ACC112 (cell line): Measurements from ENCODE around the gene UBE2S.
A peak's percentile ranks its signal among the peaks of the same experiment; 100 is the strongest.

ENCODE experiments used
- H2AFZ ChIP-seq: fragments of 200-600 bp; sonication (generic); one replicate; pipeline ENCODE4 v1.6.0; 2017; ENCODE audit warnings: antibody characterized with exemption, low read length; ENCODE audit not compliant: unreplicated experiment
- H3K27ac ChIP-seq: fragments of 200-600 bp; sonication (generic); 2 replicates; pipeline ENCODE4 v1.5.1; 2014; ENCODE audit warnings: low read depth, mild to moderate bottlenecking, antibody characterized with exemption, low read length, moderate library complexity
- H3K27me3 ChIP-seq: fragments of 200-600 bp; sonication (generic); 2 replicates; pipeline ENCODE4 v1.6.1; 2014; ENCODE audit warnings: mild to moderate bottlenecking, antibody characterized with exemption, low read length, moderate library complexity, mixed read lengths; ENCODE audit not compliant: insufficient read depth
- H3K36me3 ChIP-seq: fragments of 200-600 bp; sonication (generic); 2 replicates; pipeline ENCODE4 v1.6.1; 2016; ENCODE audit warnings: mild to moderate bottlenecking, antibody characterized with exemption, low read length, moderate library complexity, mixed read lengths; ENCODE audit not compliant: insufficient read depth
- H3K4me1 ChIP-seq: fragments of 200-600 bp; sonication (generic); one replicate; pipeline ENCODE4 v1.6.1; 2016; ENCODE audit warnings: low read length, mixed read lengths; ENCODE audit not compliant: insufficient read depth, unreplicated experiment, control insufficient read depth
- H3K4me3 ChIP-seq: fragments of 200-600 bp; sonication (generic); 2 replicates; pipeline ENCODE4 v1.5.1; 2014; ENCODE audit warnings: mild to moderate bottlenecking, low read depth, low read length
- H3K79me2 ChIP-seq: fragments of 200-600 bp; sonication (generic); one replicate; pipeline ENCODE4 v1.6.0; 2016; ENCODE audit warnings: low read length; ENCODE audit not compliant: control insufficient read depth, unreplicated experiment, insufficient read depth

The UBE2S gene

GRCh38 chr19:55369653-55370304 is 37.8 kb downstream of the UBE2S start:
- no peaks in the 10 kb centered on the region for H3K79me2 ChIP-seq
- H2AFZ ChIP-seq: no peak overlapping the region
- no peaks in the 10 kb centered on the region for H3K27me3 ChIP-seq
- H3K4me1 ChIP-seq: peaks cover 13% of the 10 kb centered on the region
- peak overlapping the region; percentile 75 for H3K4me3 ChIP-seq
- H3K36me3 ChIP-seq: no peaks in the 10 kb centered on the region
- no peak overlapping the region for H3K27ac ChIP-seq

- Histone ChIP-seq H3K4me3 (peak overlapping the region; percentile 57), H3K79me2 (no peaks in the 10 kb centered on the region), H3K4me1 (peaks cover 13% of the 10 kb centered on the region), H3K27ac (no peak overlapping the region), H2AFZ (no peak overlapping the region), H3K27me3 (no peaks in the 10 kb centered on the region), H3K36me3 (no peaks in the 10 kb centered on the region)
Observed at GRCh38 chr19:55368701-55369563, 38.7 kb downstream of the UBE2S start.

GRCh38 chr19:55368106-55368505 is 39.5 kb downstream of the UBE2S start:
- H2AFZ ChIP-seq: no peak overlapping the region
- no peaks in the 10 kb centered on the region for H3K79me2 ChIP-seq
- H3K36me3 ChIP-seq: no peaks in the 10 kb centered on the region
- H3K4me1 ChIP-seq: peaks cover 9% of the 10 kb centered on the region
- H3K27ac ChIP-seq: no peak overlapping the region
- H3K27me3 ChIP-seq: no peaks in the 10 kb centered on the region
- no peak overlapping the region for H3K4me3 ChIP-seq

- Histone ChIP-seq H2AFZ (no peak overlapping the region), H3K27ac (no peak overlapping the region), H3K27me3 (no peaks in the 10 kb centered on the region), H3K4me3 (no peak overlapping the region), H3K79me2 (no peaks in the 10 kb centered on the region), H3K4me1 (peaks cover 5% of the 10 kb centered on the region), H3K36me3 (no peaks in the 10 kb centered on the region)
Observed at GRCh38 chr19:55366790-55367189, 40.8 kb downstream of the UBE2S start.

GRCh38 chr19:55365964-55366363 is 41.6 kb downstream of the UBE2S start:
- H3K79me2 ChIP-seq: no peaks in the 10 kb centered on the region
- no peaks in the 10 kb centered on the region for H3K36me3 ChIP-seq
- no peaks in the 10 kb centered on the region for H3K27me3 ChIP-seq
- no peak overlapping the region for H3K4me3 ChIP-seq
- peaks cover 5% of the 10 kb centered on the region for H3K4me1 ChIP-seq
- no peak overlapping the region for H3K27ac ChIP-seq
- no peak overlapping the region for H2AFZ ChIP-seq

- no peak overlapping the region for H3K4me3 ChIP-seq
- no peak overlapping the region for H3K27ac ChIP-seq
- H2AFZ ChIP-seq: no peak overlapping the region
- no peaks in the 10 kb centered on the region for H3K27me3 ChIP-seq
- no peaks in the 10 kb centered on the region for H3K4me1 ChIP-seq
- H3K79me2 ChIP-seq: no peaks in the 10 kb centered on the region
- H3K36me3 ChIP-seq: no peaks in the 10 kb centered on the region
Observed at GRCh38 chr19:55365245-55365644, 42.3 kb downstream of the UBE2S start.

- Histone ChIP-seq H3K4me3 (no peak within 1 kb of the TSS), H3K4me1 (no peaks in the 10 kb centered on the region), H2AFZ (no peak within 1 kb of the TSS), H3K36me3 (no peaks in the 10 kb centered on the region), H3K27me3 (no peaks in the 10 kb centered on the region), H3K79me2 (no peaks in the 10 kb centered on the region), H3K27ac (no peak within 1 kb of the TSS)
Observed at GRCh38 chr19:55362990-55363716, 44.4 kb downstream of the UBE2S start, which contains the start of gene GARIN5B. TSS of gene GARIN5B (minus strand) at chr19:55363260. CDS start at chr19:55363066, 194 bp downstream.

- H3K36me3 ChIP-seq: no peaks in the 10 kb centered on the region
- no peaks in the 10 kb centered on the region for H3K27me3 ChIP-seq
- no peaks in the 10 kb centered on the region for H3K79me2 ChIP-seq
- H3K27ac ChIP-seq: no peak overlapping the region
- no peak overlapping the region for H3K4me3 ChIP-seq
- H3K4me1 ChIP-seq: no peaks in the 10 kb centered on the region
- H2AFZ ChIP-seq: no peak overlapping the region
Observed at GRCh38 chr19:55362174-55362989, 45.2 kb downstream of the UBE2S start.

GRCh38 chr19:55360902-55361301 is 46.7 kb downstream of the UBE2S start:
- no peak overlapping the region for H2AFZ ChIP-seq
- no peaks in the 10 kb centered on the region for H3K4me1 ChIP-seq
- H3K79me2 ChIP-seq: no peaks in the 10 kb centered on the region
- H3K36me3 ChIP-seq: no peaks in the 10 kb centered on the region
- H3K4me3 ChIP-seq: no peak overlapping the region
- no peak overlapping the region for H3K27ac ChIP-seq
- no peaks in the 10 kb centered on the region for H3K27me3 ChIP-seq
